NCI-H1930 (cell line): ENCODE data around the gene RPAP3.
"Not testable (repeated sequence)": the region's sequence is repeated elsewhere in the genome, so short reads cannot be mapped to it uniquely, and the experiment has no call there.

Experiments
- DNase-seq, 2 experiments: peaks; one replicate each; lab custom pipeline; 2025; lab: John Stamatoyannopoulos, UW

Gene RPAP3

GRCh38 chr12:47679785-47680184, 26.0 kb downstream of the RPAP3 start:
- DNase-seq, result no peak

GRCh38 chr12:47672068-47672467, 33.8 kb downstream of the RPAP3 start:
- no peak for DNase-seq

- DNase-seq, result not testable (repeated sequence)
Measured at GRCh38 chr12:47667935-47668334, 37.9 kb downstream of the RPAP3 start.

- no peak for DNase-seq
Measured at GRCh38 chr12:47652521-47653234, 53.2 kb downstream of the RPAP3 start.

- DNase-seq, result peak; percentile 54 to 69
Measured at GRCh38 chr12:47651368-47652254, 54.2 kb downstream of the RPAP3 start.

- no peak for DNase-seq
Measured at GRCh38 chr12:47650469-47650868, 55.4 kb downstream of the RPAP3 start.

- no peak for DNase-seq
Measured at GRCh38 chr12:47649381-47649780, 56.4 kb downstream of the RPAP3 start.

GRCh38 chr12:47648056-47648579, 57.7 kb downstream of the RPAP3 start:
- DNase-seq, result no peak

- DNase-seq, result not testable (repeated sequence)
Measured at GRCh38 chr12:47642310-47642709, 63.5 kb downstream of the RPAP3 start.

GRCh38 chr12:47636908-47637780, 68.7 kb downstream of the RPAP3 start:
- peak; percentile 73 to 78 for DNase-seq

GRCh38 chr12:47635770-47636169, 70.1 kb downstream of the RPAP3 start:
- DNase-seq, result not testable (repeated sequence)

- no peak for DNase-seq
Measured at GRCh38 chr12:47634127-47634526, 71.7 kb downstream of the RPAP3 start.

GRCh38 chr12:47621960-47622359, 83.9 kb downstream of the RPAP3 start:
- DNase-seq, result no peak

- no peak for DNase-seq
Measured at GRCh38 chr12:47617476-47617875, 88.4 kb downstream of the RPAP3 start.

- DNase-seq, result no peak
Measured at GRCh38 chr12:47616440-47616839, 89.4 kb downstream of the RPAP3 start.

GRCh38 chr12:47615711-47616110, 90.1 kb downstream of the RPAP3 start:
- DNase-seq, result no peak

- no peak for DNase-seq
Measured at GRCh38 chr12:47614521-47614920, 91.3 kb downstream of the RPAP3 start.

GRCh38 chr12:47612953-47613352, 92.9 kb downstream of the RPAP3 start:
- no peak for DNase-seq

GRCh38 chr12:47611906-47612305, 93.9 kb downstream of the RPAP3 start:
- no peak for DNase-seq
